IPS DF 6.9 (cell line): ENCODE data around the gene AMFR.
A peak's percentile ranks its signal among the peaks of the same experiment; 100 is the strongest.

Source experiments
- DNase-seq: peaks from one replicate; pipeline ENCODE4 v3.0.0-alpha.2; 2013; ENCODE audit warnings: low read depth, low spot score
- H3K27ac ChIP-seq: one replicate; pipeline ENCODE4 v1.5.1; 2013; ENCODE audit warnings: low read length, control low read depth
- H3K27me3 ChIP-seq: 2 replicates; pipeline ENCODE4 v1.6.1; 2013; ENCODE audit warnings: mild to moderate bottlenecking, low read length; ENCODE audit not compliant: control insufficient read depth, insufficient read depth
- H3K36me3 ChIP-seq: 2 replicates; pipeline ENCODE4 v1.6.1; 2013; ENCODE audit warnings: low read length; ENCODE audit not compliant: control insufficient read depth, insufficient read depth
- H3K4me1 ChIP-seq: 2 replicates; pipeline ENCODE4 v1.6.1; 2013; ENCODE audit warnings: low read length; ENCODE audit not compliant: control insufficient read depth, insufficient read depth
- H3K4me3 ChIP-seq: 2 replicates; pipeline ENCODE4 v1.5.1; 2013; ENCODE audit warnings: mild to moderate bottlenecking, low read length
- H3K9me3 ChIP-seq: 2 replicates; pipeline ENCODE4 v1.6.1; 2013; ENCODE audit warnings: low read length, inconsistent platforms; ENCODE audit not compliant: control insufficient read depth, insufficient read depth
- WGBS: extraction: QIAGEN DNeasy Blood & Tissue Kit; methylation state at CpG from one replicate; pipeline ENCODE4 v1.1.7; 2013; ENCODE audit warnings: mixed read lengths, missing lambda C conversion rate; ENCODE audit not compliant: insufficient read length, insufficient coverage; 5-methylcytosine and 5-hydroxymethylcytosine counted together

AMFR gene

DNA sequence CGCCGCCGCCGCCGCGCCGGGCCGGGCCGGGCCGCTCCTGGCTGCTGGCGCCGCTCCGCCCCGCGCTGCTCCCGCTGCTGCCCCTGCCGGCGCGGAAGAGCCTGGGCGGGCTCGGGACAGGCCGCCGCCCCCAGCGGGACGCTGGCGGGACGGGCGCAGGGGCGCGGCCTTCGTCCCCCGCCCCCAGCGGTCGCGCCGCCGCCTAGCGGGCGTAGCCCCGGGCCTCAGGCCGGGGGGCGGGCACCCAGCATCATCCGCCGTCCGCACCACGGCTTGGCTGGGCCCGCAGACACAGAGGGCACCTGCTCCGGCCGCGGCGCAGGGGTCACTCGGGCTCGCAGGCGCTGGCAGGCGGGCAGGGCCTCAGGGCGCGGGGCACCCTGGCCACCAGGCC is at the start of gene AMFR:
AMFR (minus strand) TSS at position 107 of the 394 bp plus-strand sequence. CDS start 218 bp downstream, outside the sequence.
- no CpG with 5 or more reads among the region's 57 CpGs for WGBS
- H3K4me3 ChIP-seq, result peak within 1 kb of the TSS; percentile 91
- H3K27me3 ChIP-seq, result no peaks in the 10 kb centered on the region; the same call in 1 of the 2 replicates
- no peaks in the 10 kb centered on the region for H3K9me3 ChIP-seq
- H3K36me3 ChIP-seq, result no peaks in the 10 kb centered on the region
- no peak within 1 kb of the TSS for H3K27ac ChIP-seq
- DNase-seq, result peak; percentile 29
- H3K4me1 ChIP-seq, result no peaks in the 10 kb centered on the region

DNA sequence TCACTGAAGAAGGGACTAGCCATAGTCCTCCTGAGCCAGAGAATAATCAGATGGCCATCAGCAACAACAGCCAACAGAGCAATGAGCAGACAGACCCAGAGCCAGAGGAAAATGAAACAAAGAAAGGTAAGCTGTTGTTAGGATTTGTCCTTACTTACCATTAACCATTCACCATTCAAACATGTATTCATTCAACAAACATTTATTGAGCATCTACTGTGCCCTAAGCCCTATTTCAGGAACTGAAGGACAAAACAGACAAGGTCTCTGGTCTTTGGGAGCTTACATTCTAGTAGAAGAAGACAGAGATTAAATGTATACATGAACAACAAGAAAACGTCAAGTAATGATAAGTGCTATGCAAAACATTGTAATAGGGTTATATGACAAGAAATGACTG is 45.3 kb upstream of the AMFR start:
- H3K4me3 ChIP-seq, result no peak overlapping the region
- no peak overlapping the region for H3K27ac ChIP-seq
- no peaks in the 10 kb centered on the region for H3K4me1 ChIP-seq
- H3K9me3 ChIP-seq, result no peaks in the 10 kb centered on the region
- no peaks in the 10 kb centered on the region for H3K27me3 ChIP-seq
- DNase-seq, result no peak
- peaks cover 29% of the 10 kb centered on the region; the same call in 1 of the 2 replicates for H3K36me3 ChIP-seq
- WGBS, result no CpG with 5 or more reads among the region's 1 CpG

DNA sequence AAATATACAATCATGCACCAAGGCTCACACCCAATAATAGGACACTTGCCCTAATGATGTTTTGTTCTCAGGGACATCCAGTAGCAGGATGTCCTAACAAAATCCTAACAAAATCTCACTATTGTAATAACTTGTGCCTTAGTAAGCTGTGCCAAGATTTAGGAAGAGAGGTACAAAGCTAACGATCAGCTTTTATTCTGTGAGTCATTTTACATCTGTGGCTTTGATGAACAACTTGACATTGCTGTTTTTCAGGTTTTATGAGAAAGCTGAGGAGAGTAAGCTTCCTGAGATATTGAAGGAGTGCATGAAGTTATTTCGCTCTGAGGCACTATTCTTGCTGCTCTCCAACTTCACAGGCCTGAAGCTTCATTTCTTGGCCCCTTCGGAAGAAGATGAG is 44.9 kb upstream of the AMFR start:
- H3K36me3 ChIP-seq, result peaks cover 29% of the 10 kb centered on the region; the same call in 1 of the 2 replicates
- DNase-seq, result no peak
- no peaks in the 10 kb centered on the region for H3K4me1 ChIP-seq
- WGBS, result no CpG with 5 or more reads among the region's 3 CpGs
- H3K9me3 ChIP-seq, result no peaks in the 10 kb centered on the region
- no peak overlapping the region for H3K4me3 ChIP-seq
- no peak overlapping the region for H3K27ac ChIP-seq
- H3K27me3 ChIP-seq, result no peaks in the 10 kb centered on the region

DNA sequence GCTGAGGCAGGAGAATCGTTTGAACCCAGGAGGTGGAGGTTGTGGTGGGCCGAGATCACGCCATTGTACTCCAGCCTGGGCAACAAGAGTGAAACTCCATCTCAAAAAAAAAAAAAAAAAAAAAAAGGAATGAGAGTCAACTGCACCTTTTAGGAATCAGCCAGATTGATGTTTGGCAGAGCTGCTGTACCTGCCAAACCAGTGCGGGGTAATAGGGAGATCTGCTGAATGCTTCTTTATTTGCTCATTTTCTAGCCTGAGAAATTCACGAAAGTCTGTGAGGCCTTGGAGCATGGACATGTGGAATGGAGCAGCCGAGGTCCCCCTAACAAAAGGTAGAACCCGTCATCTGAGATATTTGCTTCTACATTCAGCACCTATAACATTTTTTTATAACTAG is 44.4 kb upstream of the AMFR start:
- Histone ChIP-seq H3K27ac (no peak overlapping the region), H3K36me3 (peaks cover 29% of the 10 kb centered on the region; the same call in 1 of the 2 replicates), H3K4me3 (no peak overlapping the region), H3K27me3 (no peaks in the 10 kb centered on the region), H3K4me1 (no peaks in the 10 kb centered on the region), H3K9me3 (no peaks in the 10 kb centered on the region)
- DNase-seq, result no peak
- WGBS, result no CpG with 5 or more reads among the region's 7 CpGs

DNA sequence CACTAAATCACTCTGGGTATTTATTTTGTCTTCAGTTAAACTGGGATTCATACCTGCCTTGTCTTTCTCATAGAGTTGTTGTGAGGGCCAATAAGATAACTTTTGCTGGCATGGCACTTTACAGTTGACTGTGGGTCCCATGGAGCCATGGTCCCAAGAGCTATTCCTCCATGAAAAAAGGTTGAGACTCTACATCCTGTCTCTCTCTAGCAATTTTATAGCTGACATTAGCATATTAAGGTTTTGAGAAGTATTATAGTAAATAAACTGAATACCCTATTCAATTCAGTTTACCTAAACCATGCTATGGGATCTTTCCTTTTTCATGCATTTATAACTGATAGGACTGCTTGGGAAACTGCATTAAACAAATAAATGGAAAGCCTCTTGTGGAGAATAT is 43.5 kb upstream of the AMFR start:
- Histone ChIP-seq H3K9me3 (no peaks in the 10 kb centered on the region), H3K27ac (no peak overlapping the region), H3K27me3 (no peaks in the 10 kb centered on the region), H3K4me3 (no peak overlapping the region), H3K4me1 (no peaks in the 10 kb centered on the region), H3K36me3 (peaks cover 29% of the 10 kb centered on the region; the same call in 1 of the 2 replicates)
- DNase-seq, result no peak

DNA sequence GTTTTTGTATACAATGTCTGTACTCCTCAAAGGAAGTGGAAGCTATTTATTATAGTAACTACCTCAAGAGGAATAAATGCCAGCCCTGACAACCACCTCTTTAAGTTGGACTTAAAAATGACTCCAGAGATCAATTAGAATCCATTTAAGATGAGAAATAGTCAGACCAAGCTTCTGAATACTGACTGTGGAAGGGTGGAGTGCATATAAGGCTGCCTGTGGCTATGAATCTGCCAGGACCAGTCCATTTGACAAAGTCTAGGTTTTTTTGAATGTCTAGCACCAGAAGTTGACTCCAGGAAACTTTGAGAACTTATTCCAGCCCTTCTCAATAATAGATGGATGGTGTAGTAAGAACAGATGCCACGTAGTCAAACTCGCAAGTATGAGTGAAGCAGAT is 41.0 kb upstream of the AMFR start:
- peaks cover 23% of the 10 kb centered on the region; the same call in 1 of the 2 replicates for H3K36me3 ChIP-seq
- no peak overlapping the region for H3K27ac ChIP-seq
- no peaks in the 10 kb centered on the region for H3K27me3 ChIP-seq
- H3K4me3 ChIP-seq, result no peak overlapping the region
- no CpG with 5 or more reads among the region's 2 CpGs for WGBS
- DNase-seq, result no peak
- no peaks in the 10 kb centered on the region for H3K9me3 ChIP-seq
- no peaks in the 10 kb centered on the region for H3K4me1 ChIP-seq

DNA sequence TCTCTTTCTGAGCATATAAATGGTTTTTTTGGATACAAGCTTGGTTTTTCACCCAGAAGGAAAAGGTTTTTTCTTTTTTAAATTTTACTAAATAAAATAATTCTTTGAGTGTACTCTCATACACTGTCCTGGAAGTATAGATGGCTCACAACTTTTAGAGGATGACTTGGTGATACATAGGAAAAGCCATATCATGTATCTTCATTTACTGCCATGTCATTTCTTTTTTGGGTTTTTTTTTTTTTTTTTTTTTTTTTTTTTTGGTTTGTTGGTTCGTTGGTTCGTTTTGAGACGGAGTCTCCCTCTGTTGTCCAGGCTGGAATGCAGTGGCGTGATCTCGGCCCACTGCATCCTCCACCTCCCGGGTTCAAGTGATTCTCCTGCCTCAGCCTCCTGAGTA is 37.8 kb upstream of the AMFR start:
- DNase-seq, result no peak
- peaks cover 10% of the 10 kb centered on the region; the same call in 1 of the 2 replicates for H3K36me3 ChIP-seq
- no peak overlapping the region for H3K4me3 ChIP-seq
- no peak overlapping the region for H3K27ac ChIP-seq
- no peaks in the 10 kb centered on the region for H3K4me1 ChIP-seq
- no peaks in the 10 kb centered on the region for H3K9me3 ChIP-seq
- WGBS, result no CpG with 5 or more reads among the region's 6 CpGs
- no peaks in the 10 kb centered on the region for H3K27me3 ChIP-seq

DNA sequence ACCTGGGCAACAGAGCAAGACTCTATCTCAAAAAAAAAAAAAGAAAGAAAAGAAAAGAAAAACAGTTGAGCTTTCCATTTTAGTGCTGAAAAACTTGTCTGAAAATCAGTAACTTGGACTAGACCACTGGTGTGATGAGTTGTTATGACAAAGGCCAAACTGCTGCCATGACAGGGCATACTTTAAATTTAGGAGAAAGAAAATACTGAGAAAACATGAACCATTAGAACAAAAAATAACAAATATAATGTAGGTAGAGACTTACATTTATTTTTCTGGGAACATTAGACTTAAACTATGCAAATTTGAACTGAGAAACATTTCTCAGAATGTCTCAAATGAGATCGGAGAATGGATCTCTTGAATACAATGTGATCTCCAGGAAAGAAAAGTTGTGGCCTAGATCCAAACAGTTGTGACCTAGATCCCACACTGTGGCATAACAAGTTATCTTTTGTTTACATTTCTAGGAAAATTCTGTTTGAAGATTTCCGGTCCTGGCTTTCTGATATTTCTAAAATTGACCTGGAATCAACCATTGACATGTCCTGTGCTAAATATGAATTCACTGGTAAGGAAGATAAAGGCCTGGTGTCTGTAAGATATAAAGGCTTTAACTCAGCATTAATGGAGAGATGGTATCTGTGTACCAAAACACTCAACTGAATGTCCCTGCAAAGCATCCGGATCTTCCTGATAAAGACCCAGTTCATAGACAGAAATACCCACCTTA is 36.9 kb upstream of the AMFR start:
- no CpG with 5 or more reads among the region's 3 CpGs for WGBS
- Histone ChIP-seq H3K4me1 (no peaks in the 10 kb centered on the region), H3K27ac (no peak overlapping the region), H3K27me3 (no peaks in the 10 kb centered on the region), H3K36me3 (peaks cover 10% of the 10 kb centered on the region; the same call in 1 of the 2 replicates), H3K9me3 (no peaks in the 10 kb centered on the region), H3K4me3 (no peak overlapping the region)
- DNase-seq, result no peak

DNA sequence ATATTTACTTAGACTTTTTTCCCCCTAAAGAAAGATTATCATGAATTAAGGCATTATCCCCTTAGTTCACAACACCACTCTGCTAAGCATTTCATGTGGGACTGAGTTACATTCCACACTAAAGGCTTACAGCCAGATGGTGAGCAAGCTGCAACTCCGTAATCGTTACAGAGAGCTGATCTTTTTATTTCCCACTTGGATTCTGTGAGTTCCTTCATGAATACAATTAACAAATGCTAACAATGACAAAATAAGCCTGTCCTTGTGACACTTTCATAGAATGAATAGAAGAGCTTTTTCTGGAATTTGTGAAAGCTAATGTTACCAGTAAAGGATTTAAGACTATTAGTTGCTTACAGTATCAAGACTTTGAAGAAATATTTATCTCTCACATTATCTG is 34.8 kb upstream of the AMFR start:
- H3K9me3 ChIP-seq, result no peaks in the 10 kb centered on the region
- no peaks in the 10 kb centered on the region; the same call in 1 of the 2 replicates for H3K36me3 ChIP-seq

DNA sequence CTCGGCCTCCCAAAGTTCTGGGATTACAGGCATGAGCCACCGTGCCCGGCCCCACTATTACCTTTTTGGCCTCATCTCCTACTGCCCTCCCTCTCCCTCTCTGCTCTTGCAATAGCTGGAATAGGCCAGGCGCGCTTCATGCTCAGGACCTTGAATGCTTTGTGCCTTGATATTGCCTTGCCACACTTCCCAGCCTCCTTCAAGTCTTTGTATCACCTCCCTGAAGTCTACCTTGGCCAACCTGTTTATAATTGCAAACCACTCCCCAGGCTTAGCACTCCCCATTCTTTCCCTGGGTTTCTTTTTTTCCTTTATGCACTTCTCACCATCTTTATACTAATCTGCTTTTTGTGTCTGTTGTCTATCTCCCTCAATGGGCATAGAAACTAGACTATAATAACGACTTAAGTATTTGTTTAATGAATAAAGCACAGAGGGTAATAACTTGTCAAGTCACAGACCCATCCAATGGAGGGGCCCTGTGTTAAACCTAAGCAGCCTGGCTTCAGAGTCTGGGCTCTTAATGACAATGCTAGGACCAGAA is 32.7 kb upstream of the AMFR start:
- H3K9me3 ChIP-seq, result no peaks in the 10 kb centered on the region
- no peak for DNase-seq
- no CpG with 5 or more reads among the region's 6 CpGs for WGBS

More for the DNA sequence above, 34.8 kb upstream of the AMFR start:
- no peaks in the 10 kb centered on the region for H3K27me3 ChIP-seq
- H3K4me1 ChIP-seq, result no peaks in the 10 kb centered on the region
- WGBS, result no CpG with 5 or more reads among the region's 2 CpGs
- no peak for DNase-seq
- H3K27ac ChIP-seq, result no peak overlapping the region
- no peak overlapping the region for H3K4me3 ChIP-seq

More for the DNA sequence above, 32.7 kb upstream of the AMFR start:
- H3K36me3 ChIP-seq, result peaks cover 6% of the 10 kb centered on the region; the same call in 1 of the 2 replicates
- no peaks in the 10 kb centered on the region for H3K4me1 ChIP-seq
- no peaks in the 10 kb centered on the region for H3K27me3 ChIP-seq
- no peak overlapping the region for H3K4me3 ChIP-seq
- H3K27ac ChIP-seq, result no peak overlapping the region
